ENCODE measurements around the gene KIF19. TPM values are rescaled to one million over a fixed set of nuclear protein-coding genes. Genes with fewer than 3 reads are reported as not detected.

Gene KIF19
- total and polyA plus RNA-seq, 2 experiments from 2014 or later = 0.46 to 0.80 TPM

DNA sequence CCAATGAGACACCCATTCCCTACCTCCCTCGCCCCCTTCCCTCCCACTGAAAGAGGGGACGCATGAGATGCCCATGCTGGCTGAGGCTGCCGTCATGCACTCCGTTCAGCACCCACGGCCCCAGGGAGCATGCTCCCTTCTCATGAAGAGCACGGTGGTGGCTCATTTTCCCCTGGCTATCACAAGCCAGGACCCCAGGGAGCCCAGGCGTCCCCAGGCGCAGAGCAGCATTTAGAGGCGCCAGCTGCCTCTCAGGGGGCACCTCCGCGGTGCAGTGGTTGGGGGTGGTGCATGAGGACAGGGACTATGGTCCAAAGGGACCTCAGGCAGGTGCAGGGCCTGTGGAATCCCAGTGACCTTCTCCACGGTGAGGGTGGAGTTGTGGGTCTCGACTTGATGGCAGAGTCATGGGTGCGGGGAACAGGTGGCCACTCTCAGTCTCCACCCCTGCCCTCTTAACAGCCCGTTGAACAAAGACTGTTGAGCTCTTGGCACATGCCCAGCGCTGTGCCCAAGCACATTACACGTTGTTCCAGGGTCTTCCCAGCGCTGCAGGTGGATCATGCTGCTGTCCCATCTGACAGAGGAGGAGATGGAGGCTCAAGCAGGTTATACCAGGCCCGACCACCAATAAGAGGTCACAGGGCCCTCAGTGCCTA, 13.6 kb downstream of the KIF19 start:
- no peak for TF ChIP-seq EZH2 (IDR thresholded peaks at IDR 0.05; ENCODE audit: borderline replicate concordance)
- TF ChIP-seq EZH2phosphoT487 (IDR thresholded peaks at IDR 0.05; ENCODE audit: low read depth, severe bottlenecking, unreplicated experiment) = no peak
- no peak for TF ChIP-seq CTCF (IDR thresholded peaks at IDR 0.05; ENCODE audit: poor library complexity)
- Histone ChIP-seq H3K4me1 (ENCODE audit: insufficient read depth) (no peaks in the 10 kb centered on the region), H3K27ac (no peak overlapping the region), H3K79me2 (no peaks in the 10 kb centered on the region), H3K9me2 (replicated peaks; ENCODE audit: insufficient read depth) (no peaks in the 10 kb centered on the region), H3K4me2 (no peak overlapping the region), H3K9me3 (ENCODE audit: low read depth) (no peaks in the 10 kb centered on the region), H4K20me1 (ENCODE audit: insufficient read depth, poor library complexity, severe bottlenecking) (no peaks in the 10 kb centered on the region), H3K4me3 (no peak overlapping the region), H3K27me3 (no peaks in the 10 kb centered on the region), H2AFZ (no peak overlapping the region), H3K36me3 (replicated peaks; ENCODE audit: insufficient read depth, low read depth) (no peaks in the 10 kb centered on the region)
- no peak for DNase-seq (ENCODE audit: low spot score)
- 86% methylated on average over 19 of the region's 19 CpGs for WGBS (ENCODE audit: low lambda C conversion rate, missing lambda C conversion rate)

DNA sequence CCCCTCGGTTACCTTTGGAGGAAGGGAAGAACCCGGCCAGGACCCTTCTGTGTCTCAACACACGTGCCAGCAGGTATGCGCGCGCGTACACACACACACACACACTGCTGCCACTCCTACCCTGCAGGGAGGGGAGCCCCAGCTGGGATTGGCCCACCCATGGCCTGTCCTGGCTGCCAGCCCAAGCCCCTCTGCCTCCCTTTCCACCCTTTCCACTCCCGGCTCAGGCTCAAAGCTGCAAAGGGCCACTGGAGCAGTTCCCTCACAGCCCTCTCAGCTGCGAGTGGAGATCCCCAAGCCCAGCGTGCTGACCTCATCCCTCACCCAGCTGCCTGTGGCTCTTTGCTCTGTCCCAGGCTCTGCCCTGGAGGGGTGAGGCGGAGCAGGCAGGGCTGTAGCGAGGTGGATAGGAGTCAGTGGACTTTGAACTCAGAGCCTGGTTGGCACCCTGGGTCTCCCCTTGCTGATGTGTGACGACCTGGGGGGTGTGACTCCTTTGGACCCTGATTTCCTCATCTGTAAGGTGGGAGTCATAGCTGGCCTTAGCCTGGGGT, 14.5 kb downstream of the KIF19 start:
- Histone ChIP-seq H3K9me3 (ENCODE audit: low read depth) (no peaks in the 10 kb centered on the region), H3K79me2 (no peaks in the 10 kb centered on the region), H2AFZ (no peak overlapping the region), H3K4me2 (no peak overlapping the region), H4K20me1 (ENCODE audit: insufficient read depth, poor library complexity, severe bottlenecking) (no peaks in the 10 kb centered on the region), H3K27ac (no peak overlapping the region), H3K9me2 (replicated peaks; ENCODE audit: insufficient read depth) (no peaks in the 10 kb centered on the region), H3K4me3 (no peak overlapping the region), H3K27me3 (no peaks in the 10 kb centered on the region), H3K36me3 (replicated peaks; ENCODE audit: insufficient read depth, low read depth) (no peaks in the 10 kb centered on the region), H3K4me1 (ENCODE audit: insufficient read depth) (no peaks in the 10 kb centered on the region)
- no peak for TF ChIP-seq CTCF (IDR thresholded peaks at IDR 0.05; ENCODE audit: poor library complexity)
- TF ChIP-seq EZH2 (IDR thresholded peaks at IDR 0.05; ENCODE audit: borderline replicate concordance) = no peak
- no peak for TF ChIP-seq EZH2phosphoT487 (IDR thresholded peaks at IDR 0.05; ENCODE audit: low read depth, severe bottlenecking, unreplicated experiment)
- WGBS (ENCODE audit: low lambda C conversion rate, missing lambda C conversion rate) = 67% methylated on average over 13 of the region's 13 CpGs
- DNase-seq (ENCODE audit: low spot score) = peak; percentile 66

- no peak for DNase-seq (ENCODE audit: low spot score)
- no peaks in the 10 kb centered on the region for H3K79me2 ChIP-seq
- WGBS (ENCODE audit: low lambda C conversion rate, missing lambda C conversion rate) = 88% methylated on average over 6 of the region's 10 CpGs
- no peak overlapping the region for H3K27ac ChIP-seq
- no peaks in the 10 kb centered on the region for H3K9me2 ChIP-seq (replicated peaks; ENCODE audit: insufficient read depth)
- no peaks in the 10 kb centered on the region for H3K36me3 ChIP-seq (replicated peaks; ENCODE audit: insufficient read depth, low read depth)
- no peak overlapping the region for H2AFZ ChIP-seq
- H3K4me3 ChIP-seq = no peak overlapping the region
- no peaks in the 10 kb centered on the region for H4K20me1 ChIP-seq (ENCODE audit: insufficient read depth, poor library complexity, severe bottlenecking)
- no peak overlapping the region for H3K4me2 ChIP-seq
- no peaks in the 10 kb centered on the region for H3K4me1 ChIP-seq (ENCODE audit: insufficient read depth)
- TF ChIP-seq EZH2phosphoT487 (IDR thresholded peaks at IDR 0.05; ENCODE audit: low read depth, severe bottlenecking, unreplicated experiment) (no peak), EZH2 (IDR thresholded peaks at IDR 0.05; ENCODE audit: borderline replicate concordance) (no peak), CTCF (IDR thresholded peaks at IDR 0.05; ENCODE audit: poor library complexity) (no peak)
- H3K9me3 ChIP-seq (ENCODE audit: low read depth) = no peaks in the 10 kb centered on the region
- H3K27me3 ChIP-seq = peaks cover 3% of the 10 kb centered on the region
Observed at GRCh38 chr17:74342224-74342623, 16.2 kb downstream of the KIF19 start.
